Measurements from ENCODE around the gene PEX11A. TPM values are rescaled to one million over a fixed set of nuclear protein-coding genes. Genes with fewer than 3 reads are reported as not detected.

Gene PEX11A
- total and polyA plus RNA-seq, 2 of the 8 experiments (the other 6 are each of a cell fraction or from before 2014, with no cell fraction given) = 2.9 to 3.0 TPM

- H2AFZ ChIP-seq (ENCODE audit: low read length) = no peak overlapping the region
- no peak overlapping the region for H4K5ac ChIP-seq (ENCODE audit: insufficient read length, low read depth, low read length)
- H2BK20ac ChIP-seq (ENCODE audit: low read length) = no peak overlapping the region
- CTCF ChIA-PET (ENCODE audit: partially characterized antibody) = interaction anchor here (0.6 to 1.3 kb wide), 2 partner anchors 11 to 1180 kb away, joined by 3 to 6 read pairs; no protein-coding TSS in a partner anchor
- H3K27me3 ChIP-seq (replicated peaks in 1 of 4; ENCODE audit: control insufficient read depth in 3 of 4, extremely low read depth in 1 of 4, insufficient read depth in 3 of 4, low read length in 3 of 4) = no peaks in the 10 kb centered on the region
- H3K9me3 ChIP-seq (ENCODE audit: insufficient read depth in 2 of 2, low read depth in 1 of 2, low read length in 1 of 2) = no peaks in the 10 kb centered on the region
- no peak overlapping the region for H3K14ac ChIP-seq (ENCODE audit: insufficient read length)
- 29% methylated on average over 13 of the region's 14 CpGs; no CpG with 5 or more reads in 1 of the 2 experiments for WGBS, 2 experiments (ENCODE audit: extremely low coverage in 1 of 2, insufficient coverage in 1 of 2, insufficient read length in 1 of 2, insufficient replicate concordance in 2 of 2, low coverage in 1 of 2, low lambda C conversion rate in 2 of 2, missing lambda C conversion rate in 1 of 2)
- no peak overlapping the region for H2AK5ac ChIP-seq (ENCODE audit: low read depth, low read length)
- H3K23ac ChIP-seq (ENCODE audit: insufficient read length) = no peak overlapping the region
- no peak overlapping the region for H2BK5ac ChIP-seq (ENCODE audit: low read depth, low read length)
- H4K8ac ChIP-seq (ENCODE audit: extremely low read depth, insufficient read depth, low read length) = no peak overlapping the region; the same call in 1 of the 2 replicates
- no peak overlapping the region for H3K56ac ChIP-seq (replicated peaks; ENCODE audit: insufficient read length, low read depth, low read length)
- H3K23me2 ChIP-seq (ENCODE audit: low read depth, low read length) = peaks cover 5% of the 10 kb centered on the region; the same call in 1 of the 2 replicates
- DNase-seq (ENCODE audit: low read depth in 1 of 2, low spot score in 2 of 2) (no peak), FAIRE-seq (no peak)
- H2BK15ac ChIP-seq (ENCODE audit: low read length) = no peak overlapping the region
- H3K79me1 ChIP-seq (ENCODE audit: low read depth, low read length) = peaks cover 8% of the 10 kb centered on the region; the same call in 1 of the 2 replicates
- no peaks in the 10 kb centered on the region for H3K36me3 ChIP-seq (ENCODE audit: control insufficient read depth in 2 of 4, insufficient read depth in 4 of 4, low read length in 3 of 4)
- POLR2A ChIA-PET (ENCODE audit: partially characterized antibody) = interaction anchor here (0.6 to 1.8 kb wide), 3 partner anchors 9 to 448 kb away, joined by 3 to 9 read pairs (median 4); no protein-coding TSS in a partner anchor
- peak overlapping the region; percentile 94 to 99 for H3K4me2 ChIP-seq (ENCODE audit: insufficient read depth in 1 of 2, low read depth in 2 of 2, low read length in 2 of 2)
- peaks cover 3 to 5% of the 10 kb centered on the region in 2 experiments for H4K20me1 ChIP-seq (replicated peaks in 1 of 2; ENCODE audit: control insufficient read depth in 1 of 2, insufficient read depth in 2 of 2, low read length in 2 of 2)
- peaks cover 0 to 2% (median under 1%) of the 10 kb centered on the region in 4 experiments; a peak in 2 of 7 replicates for H3K4me1 ChIP-seq (replicated peaks in 1 of 4; ENCODE audit: control insufficient read depth in 3 of 4, insufficient read depth in 4 of 4, low read length in 3 of 4)
- no peak overlapping the region for H2BK12ac ChIP-seq (ENCODE audit: low read depth, low read length)
- peak overlapping the region in 3 of 4 experiments; percentile 76 to 81 (median 78); a peak in 3 of 7 replicates for H3K9ac ChIP-seq (replicated peaks in 1 of 4; ENCODE audit: extremely low read depth in 1 of 4, low read depth in 3 of 4, low read length in 3 of 4)
- no peak overlapping the region for H4K91ac ChIP-seq (replicated peaks; ENCODE audit: insufficient read length, low read length)
- H3K27ac ChIP-seq (ENCODE audit: low read depth, low read length) = no peak overlapping the region
- no peak overlapping the region for H2BK120ac ChIP-seq (replicated peaks; ENCODE audit: low read depth, low read length)
- no peak overlapping the region; the same call in 1 of the 2 replicates for H3K18ac ChIP-seq (ENCODE audit: extremely low read depth, low read length)
- H3K4ac ChIP-seq (replicated peaks; ENCODE audit: insufficient read length, low read depth, low read length) = no peak overlapping the region
- peak overlapping the region; percentile 72 to 92 (median 82) for H3K4me3 ChIP-seq (ENCODE audit: extremely low read depth in 1 of 4, insufficient read depth in 2 of 4, low read depth in 3 of 4, low read length in 4 of 4)
- peaks cover 0 to 8% of the 10 kb centered on the region in 2 experiments; a peak in 2 of 4 replicates for H3K79me2 ChIP-seq (ENCODE audit: control insufficient read depth in 1 of 2, insufficient read depth in 2 of 2, low read length in 2 of 2)
- TF ChIP-seq GTF2F1 (IDR thresholded peaks at IDR 0.05; ENCODE audit: borderline replicate concordance, low read depth, low read length) (no peak), GABPA (IDR thresholded peaks at IDR 0.05; ENCODE audit: borderline replicate concordance, insufficient read depth, low read length) (no peak), EGR1 (IDR thresholded peaks at IDR 0.05; ENCODE audit: borderline replicate concordance, low read depth, low read length) (no peak), SUZ12 (IDR thresholded peaks at IDR 0.05; ENCODE audit: low read length) (no peak), RNF2 (IDR thresholded peaks at IDR 0.05; ENCODE audit: borderline replicate concordance, low read depth, low read length, missing control alignments, poor library complexity, severe bottlenecking) (no peak), BACH1 (IDR thresholded peaks at IDR 0.05; ENCODE audit: low read length) (no peak), TAF1 (IDR thresholded peaks at IDR 0.05; ENCODE audit: low read depth, low read length) (no peak), RXRA (IDR thresholded peaks at IDR 0.05; ENCODE audit: insufficient read depth, low read depth, low read length) (no peak), SIX5 (IDR thresholded peaks at IDR 0.05; ENCODE audit: low read depth, low read length) (no peak), JUN (IDR thresholded peaks at IDR 0.05; ENCODE audit: low read depth, low read length) (no peak), CBX8 (IDR thresholded peaks at IDR 0.05; ENCODE audit: borderline replicate concordance, low read depth, low read length) (no peak), TBP (IDR thresholded peaks at IDR 0.05; ENCODE audit: low read depth, low read length) (no peak), SRF (IDR thresholded peaks at IDR 0.05; ENCODE audit: low read depth, low read length) (no peak)
These were observed 36.2 kb downstream of the PEX11A start for GRCh38 chr15:89654301-89654761.
